GM18858 (cell line): ENCODE results near the gene SP8.

Experiments
- ATAC-seq: cut with Tn5 transposase; IDR thresholded peaks from one replicate; pipeline ENCODE4 v1.9.1; 2021; ENCODE audit not compliant: unreplicated experiment

Gene SP8

DNA sequence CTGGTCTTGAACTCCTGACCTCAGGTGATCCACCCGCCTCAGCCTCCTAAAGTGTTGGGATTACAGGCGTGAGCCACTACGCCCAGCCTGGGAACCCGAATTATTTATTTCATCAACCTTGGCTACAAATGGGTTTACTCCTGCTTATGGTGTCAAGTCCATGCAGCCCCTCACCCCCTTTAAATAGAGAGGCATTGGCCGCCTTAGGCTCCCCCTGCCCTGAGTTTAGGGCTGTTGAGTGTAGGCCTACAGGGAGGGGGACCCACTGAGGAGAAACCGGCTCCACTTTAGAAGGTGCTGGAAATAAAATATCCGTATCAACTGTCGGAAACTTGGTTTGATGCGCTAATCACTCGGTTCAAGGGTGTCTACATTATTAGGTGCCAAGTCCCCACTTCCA is 8.7 kb upstream of the SP8 start:
- ATAC-seq, result no peak

DNA sequence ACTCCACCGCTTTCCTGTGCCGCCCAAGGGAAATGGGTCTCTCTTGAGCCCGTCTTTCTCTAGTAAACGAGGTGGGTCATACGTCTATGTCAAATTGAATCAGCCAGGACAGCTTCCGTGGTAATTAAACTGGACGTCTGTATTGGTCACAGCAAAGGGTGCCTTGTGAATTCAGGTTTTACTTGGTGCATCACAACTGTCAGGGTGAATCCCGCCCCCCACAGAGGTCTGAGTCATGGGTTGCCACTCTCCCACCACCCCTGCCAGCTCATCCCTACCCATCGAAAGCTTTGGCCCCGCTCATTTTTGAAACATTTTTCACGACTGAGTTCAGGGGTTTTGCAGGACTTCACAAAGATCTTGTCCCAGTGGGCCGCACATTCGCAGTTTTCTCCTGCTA is 8.0 kb upstream of the SP8 start:
- no peak for ATAC-seq

DNA sequence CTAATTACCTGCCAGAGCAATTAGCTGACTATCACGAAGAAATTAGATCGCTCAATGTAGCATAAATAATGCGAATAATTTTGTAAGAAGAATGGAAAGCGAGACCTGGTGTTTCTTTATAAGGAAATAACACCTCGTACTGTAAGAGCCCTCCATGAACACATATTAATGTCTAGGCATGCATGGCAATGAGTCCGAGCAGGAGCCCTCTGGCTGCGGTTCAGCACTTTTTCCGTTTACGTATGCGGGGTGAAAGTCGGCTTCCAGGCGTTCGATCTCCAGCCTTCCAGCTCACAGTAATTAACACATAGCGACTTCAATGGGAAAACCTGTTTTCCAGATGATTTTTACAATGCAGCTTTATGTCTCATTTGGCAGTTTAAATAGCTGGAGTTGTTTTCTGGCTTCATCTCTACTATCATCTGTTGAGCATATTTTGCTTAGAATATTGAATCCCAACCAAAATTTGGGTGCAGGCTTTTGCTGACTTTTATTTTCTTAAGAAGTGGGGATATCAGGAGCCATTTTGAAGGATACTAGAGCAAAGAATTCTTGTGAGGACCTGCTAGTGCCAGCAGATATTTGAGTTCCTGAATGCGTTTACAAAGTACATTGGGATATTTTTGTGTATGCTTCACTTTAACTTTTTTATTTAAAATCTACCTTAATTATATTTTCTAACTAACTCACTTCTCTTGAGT is 7.2 kb upstream of the SP8 start:
- ATAC-seq, result no peak

DNA sequence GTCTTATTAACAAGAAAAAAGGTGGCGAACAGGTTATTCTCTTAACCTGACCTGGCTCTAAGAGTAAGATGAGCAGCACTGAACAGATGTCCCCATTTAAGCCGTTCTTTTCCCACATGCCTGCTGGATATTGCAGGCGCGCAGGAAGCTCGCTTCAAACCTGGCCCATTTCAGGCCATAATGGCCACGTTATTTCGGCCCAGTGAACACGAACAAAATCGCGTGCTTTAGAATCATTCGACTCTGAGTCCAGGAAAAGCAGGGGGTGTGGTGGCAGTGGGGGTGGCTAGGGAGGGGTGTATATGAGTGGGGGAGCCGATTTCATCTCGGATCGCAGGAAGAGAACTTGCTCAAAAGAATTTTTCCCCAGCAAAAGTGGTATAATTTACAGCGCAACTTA is 6.6 kb upstream of the SP8 start:
- ATAC-seq, result no peak

DNA sequence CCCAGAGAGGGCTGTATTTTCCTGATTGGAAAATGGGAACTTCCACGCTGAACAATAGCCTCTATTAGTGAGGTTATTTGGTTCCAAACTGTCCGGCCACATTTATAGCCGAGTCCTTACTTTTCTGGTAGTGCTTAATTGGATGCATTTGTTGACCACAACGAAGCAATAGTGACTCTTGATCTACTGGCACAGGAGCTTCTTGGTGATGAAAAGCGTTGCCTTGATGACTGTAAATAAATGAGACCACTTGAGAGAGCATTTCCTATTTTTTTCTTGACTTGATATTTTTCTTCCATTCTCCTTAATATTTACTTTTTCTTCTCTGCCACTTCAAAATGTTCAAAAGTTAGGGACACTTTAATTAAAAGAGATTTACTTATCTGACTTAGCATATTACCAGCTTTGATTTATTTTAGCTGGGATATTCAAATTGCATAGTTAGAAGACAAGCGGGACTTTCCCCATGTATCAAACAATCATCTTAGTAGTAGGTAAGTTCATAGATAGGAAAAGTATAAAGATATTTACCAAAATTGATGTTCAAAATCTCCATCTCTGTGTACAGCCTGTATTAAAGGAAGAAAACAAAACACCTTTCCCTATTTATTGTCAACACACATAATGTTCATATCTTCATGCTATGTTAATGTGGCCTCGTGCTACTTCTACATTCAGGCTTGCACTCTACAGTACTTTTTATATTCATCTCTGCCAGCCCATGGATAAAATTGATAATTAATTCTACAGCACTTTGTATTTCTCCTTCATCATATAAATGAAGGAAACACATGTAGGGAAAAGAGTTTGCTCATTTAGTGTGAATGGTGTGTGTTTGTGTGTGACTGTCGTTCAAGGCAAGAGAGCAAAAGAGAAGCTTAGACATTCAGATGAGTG is 5.1 kb upstream of the SP8 start:
- no peak for ATAC-seq

DNA sequence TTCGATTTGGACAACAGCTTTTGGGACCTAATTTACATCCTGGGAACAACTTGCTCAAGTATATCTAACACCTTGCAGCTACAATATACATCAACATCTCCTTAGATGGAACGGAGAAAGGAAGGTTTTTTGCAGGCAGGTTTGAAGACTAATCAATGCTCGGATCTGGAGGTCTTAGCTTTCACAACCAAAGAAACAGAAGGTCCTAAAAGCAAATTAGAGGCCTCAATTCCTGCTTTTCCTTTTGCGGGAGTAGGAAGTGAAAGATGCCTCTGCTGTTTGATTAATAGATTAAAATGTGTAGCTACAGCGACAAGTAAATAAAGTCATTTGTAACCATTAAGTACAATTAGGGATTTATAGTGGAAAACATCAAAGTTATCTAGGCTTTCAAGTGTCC is 3.7 kb upstream of the SP8 start:
- ATAC-seq, result no peak

DNA sequence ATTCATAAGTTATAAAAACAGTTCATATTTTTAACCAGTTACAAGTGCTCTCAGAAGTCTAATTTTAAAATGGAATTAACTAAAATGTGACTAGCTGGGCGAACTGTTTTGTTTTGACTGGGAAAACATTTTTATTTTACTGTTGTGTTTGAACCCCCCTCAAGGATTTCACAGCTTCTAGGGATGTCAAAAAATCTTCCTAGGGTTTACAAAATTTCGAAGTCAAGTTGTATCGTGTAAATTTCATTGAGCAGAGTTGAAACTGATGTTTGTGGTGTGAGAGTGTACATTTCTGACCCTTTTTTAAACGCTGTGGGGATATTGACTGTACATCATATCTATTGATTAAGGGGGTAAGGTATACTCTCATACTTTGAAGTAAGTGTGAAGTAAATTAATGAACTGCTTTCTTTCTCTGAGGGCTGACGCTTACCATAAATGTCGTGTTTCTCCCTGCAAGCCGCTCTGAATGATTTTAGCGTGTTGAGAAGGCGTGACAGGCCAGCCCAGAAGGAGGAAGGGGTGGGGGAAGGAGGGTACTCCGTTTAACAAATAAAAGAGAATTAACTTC is 1.8 kb upstream of the SP8 start:
- ATAC-seq, result no peak

DNA sequence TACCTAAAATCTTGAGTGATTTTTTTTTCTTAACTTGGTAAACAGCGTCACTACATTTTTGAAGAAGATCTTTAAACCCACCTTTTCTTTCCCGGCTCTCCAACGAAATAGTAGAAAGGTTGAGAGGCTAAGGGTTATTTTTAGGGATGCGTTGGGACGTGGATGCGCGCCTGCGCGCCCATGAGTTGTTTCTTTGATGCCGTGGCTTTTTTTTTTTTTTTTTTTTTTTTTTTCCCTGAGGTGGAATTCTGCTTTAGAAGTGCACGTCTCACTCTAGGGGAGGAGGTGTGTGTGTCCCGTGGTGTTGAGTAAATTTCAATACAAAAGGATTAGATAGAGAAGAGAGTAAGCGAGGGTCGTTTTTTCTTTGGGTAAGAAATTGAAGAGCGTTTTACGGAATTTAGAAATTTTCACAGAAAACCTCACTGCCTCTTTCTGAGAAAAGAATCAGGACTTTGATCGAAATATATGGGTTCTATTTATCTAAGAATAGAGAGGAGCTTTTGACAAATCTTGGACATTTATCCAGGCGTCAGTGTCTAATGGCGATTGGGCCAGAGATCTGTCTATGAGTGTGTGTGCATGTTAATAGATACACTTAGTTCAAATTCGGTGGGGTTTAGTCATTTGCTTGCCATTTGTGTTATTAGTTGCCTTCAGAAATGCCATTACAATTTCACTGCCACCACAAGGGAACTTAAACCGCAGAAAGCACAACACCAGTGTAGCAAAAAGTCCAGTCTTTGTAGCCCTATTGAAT is 1.2 kb upstream of the SP8 start:
- ATAC-seq, result no peak

DNA sequence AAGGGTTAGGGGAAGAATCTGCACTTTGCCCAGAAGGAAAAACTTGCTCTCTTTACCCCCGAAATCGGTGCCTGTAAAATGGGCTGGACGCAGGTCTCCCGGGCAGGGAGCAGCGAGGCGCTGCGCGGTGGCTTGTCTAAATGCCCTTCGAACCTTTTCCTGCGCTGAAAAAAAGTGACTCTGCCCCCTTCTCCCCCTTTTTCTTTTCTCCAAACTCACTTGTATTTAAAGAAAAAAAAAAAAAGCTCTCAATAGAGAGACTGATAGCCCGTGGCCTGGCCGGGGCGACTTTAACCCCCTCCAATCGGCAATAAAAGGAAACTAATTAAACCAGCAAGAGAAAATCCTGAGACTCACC is 286 bp downstream of the SP8 start:
- no peak for ATAC-seq

DNA sequence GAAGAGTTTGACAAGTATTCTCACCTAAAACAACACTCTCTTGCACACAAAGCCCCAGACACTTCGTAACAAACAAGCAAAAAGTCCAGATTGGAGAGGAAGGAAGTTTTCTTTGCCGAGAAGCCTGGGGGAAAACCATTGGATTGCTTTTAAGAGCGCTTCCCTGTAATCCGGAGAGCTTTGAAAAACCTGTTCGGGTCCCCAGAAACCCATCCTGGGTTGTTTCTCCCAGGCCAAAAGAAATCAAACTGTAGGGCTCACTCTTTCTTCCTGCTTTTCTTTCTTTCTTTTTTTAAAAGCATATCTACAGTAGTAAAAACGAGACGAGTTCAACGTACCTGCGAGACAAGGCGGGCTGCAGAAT is 655 bp downstream of the SP8 start:
- no peak for ATAC-seq

DNA sequence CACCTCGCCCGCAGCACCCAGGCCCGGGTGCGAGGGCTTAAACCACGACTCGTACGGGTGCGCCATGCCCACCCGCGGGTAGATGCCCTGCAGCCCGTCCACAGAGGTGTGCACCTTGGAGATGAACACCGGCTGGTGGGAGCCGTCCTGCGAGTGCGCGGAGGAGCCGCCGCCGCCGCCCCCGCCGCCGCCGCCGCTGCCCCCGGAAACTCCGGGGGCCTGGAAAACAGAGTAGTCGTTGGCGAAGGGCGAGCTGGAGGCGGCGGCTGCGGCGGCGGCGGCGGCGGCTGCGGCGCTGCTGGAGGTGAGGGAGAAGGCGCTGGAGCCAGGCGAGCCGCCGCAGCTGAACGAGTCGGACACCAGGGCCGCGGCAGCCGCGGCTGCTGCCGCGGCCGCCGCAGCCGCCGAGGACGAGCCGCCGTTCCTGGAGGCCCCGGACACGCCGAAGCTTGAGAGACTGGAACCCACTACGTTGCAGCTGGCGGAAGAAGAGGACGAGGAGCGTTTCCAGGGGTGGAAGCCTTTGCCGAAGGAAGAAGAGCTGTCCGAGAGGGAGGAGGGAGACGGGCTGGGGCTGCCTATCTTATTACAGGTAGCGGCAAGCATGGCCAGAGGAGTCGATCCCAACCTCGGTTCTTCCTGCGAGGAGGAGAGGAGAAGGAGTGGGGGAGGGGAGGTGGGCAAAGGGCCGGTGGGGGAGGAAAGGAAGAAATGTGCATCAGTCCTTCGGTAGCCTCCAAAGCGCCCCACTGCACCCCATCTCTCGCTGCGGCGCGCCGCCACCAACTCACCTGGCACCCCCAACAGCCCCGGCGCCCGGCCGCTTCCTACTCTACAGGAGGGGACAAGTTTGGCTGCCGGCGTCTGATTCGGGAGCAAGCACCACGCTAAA is 1.3 kb downstream of the SP8 start:
- no peak for ATAC-seq

DNA sequence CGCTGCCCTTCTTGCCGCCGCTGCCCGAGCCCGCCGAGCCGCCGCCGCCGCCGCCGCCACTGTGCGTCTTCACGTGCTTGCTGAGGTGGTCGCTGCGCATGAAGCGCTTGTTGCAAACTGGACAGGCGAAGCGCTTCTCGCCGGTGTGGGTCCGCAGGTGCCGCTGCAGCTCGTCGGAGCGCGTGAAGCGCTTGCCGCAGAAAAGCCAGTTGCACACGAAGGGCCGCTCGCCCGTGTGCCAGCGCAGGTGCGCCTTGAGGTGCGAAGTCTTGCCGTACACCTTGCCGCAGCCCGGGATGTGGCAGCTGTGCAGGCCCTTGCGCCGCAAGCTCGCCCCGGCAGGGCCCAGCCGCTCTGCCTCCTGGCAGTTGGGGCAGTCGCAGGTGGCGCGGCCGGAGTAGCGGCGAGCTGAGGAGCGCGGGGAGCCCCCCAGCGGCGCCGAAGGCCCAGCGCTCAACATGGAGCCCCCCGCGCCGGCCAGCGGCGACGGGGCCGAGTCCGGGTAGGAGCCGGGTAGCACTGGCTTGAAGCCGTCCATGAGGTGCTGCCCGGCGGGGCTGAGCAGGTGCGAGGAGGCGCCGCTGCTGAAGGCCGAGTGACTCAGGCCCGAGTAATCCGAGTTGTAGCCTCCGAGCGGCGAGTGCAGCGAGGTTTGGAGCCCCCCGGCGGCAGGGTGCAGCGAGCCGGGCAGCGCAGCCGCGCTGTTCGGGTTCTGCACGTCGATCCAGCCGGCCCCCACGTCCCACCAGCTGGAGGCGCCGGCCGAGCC is 2.1 kb downstream of the SP8 start:
- ATAC-seq, result no peak

DNA sequence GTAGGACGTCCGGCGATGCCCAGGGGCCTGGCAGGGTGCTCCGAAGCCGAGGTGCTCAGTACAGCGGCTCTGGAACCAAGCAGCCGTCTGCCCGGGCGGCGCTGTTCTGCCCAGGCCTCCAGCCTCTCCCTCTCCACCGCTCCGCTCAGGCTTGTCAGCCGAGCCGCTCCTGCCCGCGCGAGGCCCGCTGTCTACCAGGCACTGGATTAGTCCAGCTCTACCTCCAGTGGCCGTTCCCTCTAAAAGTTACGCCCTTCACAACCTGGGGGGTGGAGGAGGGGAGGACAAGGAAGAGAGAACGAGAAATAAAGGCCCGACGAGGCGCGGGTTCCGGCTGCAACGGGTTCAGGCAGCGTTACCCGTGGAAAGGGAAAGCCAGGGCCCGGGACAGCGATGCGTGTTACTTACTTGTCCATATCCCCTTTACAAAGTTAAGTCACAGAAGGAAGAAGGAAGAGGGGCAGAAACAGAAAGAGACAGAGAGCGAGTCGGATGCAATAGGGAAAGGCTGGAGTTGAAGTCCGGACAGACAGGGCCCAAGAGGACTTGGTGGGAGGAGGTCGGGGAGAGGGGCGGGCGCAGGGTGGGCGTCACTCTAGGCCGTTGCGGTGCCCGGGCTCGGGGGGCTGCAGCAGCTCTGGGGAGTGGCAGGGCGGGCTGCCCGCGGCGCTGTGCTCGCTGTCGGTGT is 2.8 kb downstream of the SP8 start:
- no peak for ATAC-seq

DNA sequence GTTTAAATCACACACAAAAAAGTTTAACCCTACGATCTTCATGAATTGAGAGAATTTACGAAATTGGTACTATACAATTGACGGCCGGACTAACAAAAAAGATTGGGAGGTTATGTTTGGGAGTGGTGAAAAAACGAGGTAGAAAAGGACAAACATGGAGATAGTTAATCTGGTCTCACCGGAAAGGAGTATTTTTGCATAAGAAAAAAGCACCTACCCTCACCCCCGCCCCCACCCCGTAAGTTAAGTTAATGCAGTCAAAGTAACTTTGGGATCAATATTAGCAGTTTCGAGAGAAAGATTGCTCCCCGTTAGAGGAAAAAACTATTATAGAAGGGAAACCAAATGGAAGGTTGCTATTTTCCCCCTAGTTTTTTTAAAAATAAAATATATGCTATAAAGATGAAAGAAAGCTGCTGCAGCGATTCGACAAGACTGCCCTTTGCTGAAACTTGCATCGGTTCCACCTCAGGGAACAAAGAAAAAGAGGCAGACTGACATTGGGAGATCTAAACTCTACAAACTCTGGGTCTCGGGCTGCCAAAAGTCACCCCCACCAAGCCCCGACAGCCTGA is 3.5 kb downstream of the SP8 start:
- no peak for ATAC-seq

DNA sequence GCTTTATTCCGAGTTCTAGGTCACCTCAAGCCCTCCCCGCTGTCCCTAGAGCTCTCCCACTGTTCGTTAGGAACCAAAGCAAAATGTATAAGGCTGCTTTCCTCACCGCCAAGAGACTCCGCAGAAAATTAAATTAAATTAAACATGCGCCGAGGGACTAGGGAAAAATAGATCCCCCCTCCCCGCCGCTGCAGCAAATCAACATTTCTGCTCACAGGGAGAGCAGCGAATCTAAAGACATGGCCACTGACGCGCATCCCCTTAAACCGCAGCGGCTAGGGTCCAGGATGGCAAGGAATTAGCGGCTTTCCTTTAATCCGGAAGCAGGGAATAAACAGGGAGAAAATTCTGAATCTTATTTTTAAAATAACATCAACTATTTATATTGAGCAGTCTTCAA is 7.6 kb downstream of the SP8 start:
- no peak for ATAC-seq

DNA sequence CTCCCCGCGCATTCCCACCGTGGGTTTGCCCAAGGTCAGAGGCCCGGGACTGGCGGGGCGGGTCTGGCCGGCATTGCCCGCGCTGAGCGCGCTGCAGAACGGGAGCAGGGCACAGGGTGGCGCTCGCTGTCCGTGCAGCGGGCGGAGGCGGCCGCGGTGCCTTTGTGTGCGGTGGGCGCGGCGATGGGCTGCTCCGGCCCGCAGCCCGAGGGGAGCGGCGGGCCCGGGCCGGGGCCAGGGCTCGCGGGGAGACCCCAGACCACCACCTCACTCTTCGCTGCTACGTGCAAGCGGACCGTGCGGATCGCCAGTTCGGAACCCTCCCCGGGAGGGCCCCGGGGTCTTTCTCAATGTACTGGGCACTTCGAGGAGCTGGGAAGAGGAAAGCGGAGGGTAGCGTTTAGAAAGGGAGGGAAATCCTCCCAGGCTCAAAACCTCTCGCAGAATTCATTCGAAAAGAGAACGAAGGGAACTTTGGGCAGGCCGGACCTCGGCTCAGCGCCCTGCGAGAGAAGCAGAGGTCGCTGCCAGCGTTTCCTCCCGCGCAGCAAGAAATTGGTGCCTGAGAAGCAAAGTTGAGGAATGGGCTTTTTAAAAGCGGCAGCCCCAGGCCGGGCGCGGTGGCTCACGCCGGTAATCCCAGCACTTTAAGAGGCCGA is 8.5 kb downstream of the SP8 start:
- peak; percentile 55 for ATAC-seq

DNA sequence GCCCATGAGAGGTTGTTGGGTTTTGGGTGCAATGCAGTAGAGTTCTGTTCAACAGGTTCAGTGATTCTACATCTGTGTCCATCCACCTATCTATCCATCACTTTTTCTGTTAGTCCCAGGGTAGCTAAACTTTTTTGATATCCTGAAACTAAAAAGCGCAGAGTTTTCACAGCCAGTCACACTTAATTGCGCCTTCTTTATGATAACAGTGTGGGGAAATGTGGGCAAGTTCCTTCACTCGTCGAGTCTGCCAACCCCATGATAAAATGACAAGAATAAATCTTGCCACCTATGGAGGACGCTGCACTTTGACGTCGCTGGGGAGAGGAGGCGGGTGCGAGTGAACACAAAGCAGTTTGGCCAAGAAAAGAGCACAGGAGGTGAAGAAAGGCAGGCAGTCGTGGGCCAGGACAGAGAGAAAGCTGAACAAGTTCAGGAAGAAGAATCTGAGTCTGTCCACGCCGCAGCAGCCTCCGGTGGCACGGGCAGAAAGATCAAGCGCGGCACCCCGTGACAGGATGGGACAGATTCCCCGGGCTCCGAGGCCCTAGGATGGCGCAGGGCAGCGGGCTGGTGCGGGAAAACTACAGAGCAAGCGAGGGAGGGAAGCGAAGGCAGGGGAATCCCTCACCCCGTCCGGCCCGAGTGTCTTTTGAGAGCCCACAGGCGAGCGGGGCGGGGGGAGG is 9.2 kb downstream of the SP8 start:
- ATAC-seq, result no peak

DNA sequence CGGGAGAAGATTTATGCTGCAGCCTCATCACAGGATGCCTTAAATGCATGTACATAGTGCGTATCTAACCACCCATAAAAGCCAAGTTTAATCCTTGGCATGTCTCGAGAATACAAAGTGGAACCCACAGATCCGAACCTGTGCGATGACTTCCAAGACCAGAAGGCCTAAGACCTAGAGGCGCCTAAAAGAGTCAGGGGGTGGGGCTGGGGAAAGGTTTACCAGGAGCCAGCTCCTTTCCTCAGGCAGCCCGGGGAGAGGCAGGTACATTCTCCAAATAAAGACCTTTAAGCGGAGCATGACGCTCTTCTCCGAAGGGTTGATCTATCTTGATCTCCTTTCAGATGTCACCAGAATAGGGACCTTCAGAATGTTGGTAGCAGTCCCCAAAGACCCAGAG is 9.7 kb downstream of the SP8 start:
- ATAC-seq, result no peak
